ENCODE data around the gene MON2. TPM values are rescaled to one million over a fixed set of nuclear protein-coding genes. Genes with fewer than 3 reads are reported as not detected.

The MON2 gene
- total and polyA plus RNA-seq, 2 donors (not counting 3 experiments of a cell fraction or from before 2014, with no cell fraction given): 8.9 to 41.8 TPM

DNA sequence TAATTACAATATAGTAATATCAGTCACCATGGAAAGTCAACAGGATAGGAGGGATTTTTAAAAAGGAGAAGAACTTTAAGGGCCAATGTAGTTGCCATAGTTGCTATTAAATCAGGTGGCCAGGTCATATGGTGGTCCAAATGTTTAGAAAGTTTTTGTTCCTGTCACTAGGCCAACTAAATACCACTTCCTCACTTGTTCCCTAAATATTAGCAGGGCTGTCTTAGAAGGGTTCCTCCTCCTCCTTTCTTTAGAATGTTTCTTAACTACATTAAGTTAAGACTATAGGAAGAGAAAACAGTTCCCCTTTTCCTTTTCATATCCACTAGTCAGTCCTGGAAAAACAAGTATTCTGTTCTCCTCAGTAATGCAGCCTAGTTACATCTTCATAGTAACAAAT, 50.3 kb downstream of the MON2 start:
- ChIA-PET POLR2A (no interaction called here), CTCF (no interaction called here)
- no TSS peak for BruUV-seq (replicated peaks)
- H3K9me1 ChIP-seq (replicated peaks; ENCODE audit: control insufficient read depth, extremely low read depth, insufficient read depth, low read length): no peaks in the 10 kb centered on the region
- TF ChIP-seq, protein P1, sequence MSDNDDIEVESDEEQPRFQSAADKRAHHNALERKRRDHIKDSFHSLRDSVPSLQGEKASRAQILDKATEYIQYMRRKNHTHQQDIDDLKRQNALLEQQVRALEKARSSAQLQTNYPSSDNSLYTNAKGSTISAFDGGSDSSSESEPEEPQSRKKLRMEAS (IDR thresholded peaks at IDR 0.05; ENCODE audit: insufficient read depth, insufficient read length): no peak
- TF ChIP-seq EZH2 (IDR thresholded peaks at IDR 0.05; ENCODE audit: borderline replicate concordance, low read depth, low read length, severe bottlenecking) (no peak), MYC (IDR thresholded peaks at IDR 0.05; ENCODE audit: low read depth, low read length) (no peak), POLR2AphosphoS5 (IDR thresholded peaks at IDR 0.05; ENCODE audit: insufficient read depth, low read depth, low read length) (no peak), FOS (IDR thresholded peaks at IDR 0.05; ENCODE audit: borderline replicate concordance, insufficient read depth, low read length) (no peak), GATA2 (IDR thresholded peaks at IDR 0.05; ENCODE audit: insufficient read depth, insufficient read length, low read depth, low read length) (no peak), JUN (IDR thresholded peaks at IDR 0.05; ENCODE audit: borderline replicate concordance, insufficient read depth, insufficient read length, low read depth) (no peak), POLR2A (IDR thresholded peaks at IDR 0.05; ENCODE audit: low read depth, low read length) (no peak)
- TF ChIP-seq, protein P2, sequence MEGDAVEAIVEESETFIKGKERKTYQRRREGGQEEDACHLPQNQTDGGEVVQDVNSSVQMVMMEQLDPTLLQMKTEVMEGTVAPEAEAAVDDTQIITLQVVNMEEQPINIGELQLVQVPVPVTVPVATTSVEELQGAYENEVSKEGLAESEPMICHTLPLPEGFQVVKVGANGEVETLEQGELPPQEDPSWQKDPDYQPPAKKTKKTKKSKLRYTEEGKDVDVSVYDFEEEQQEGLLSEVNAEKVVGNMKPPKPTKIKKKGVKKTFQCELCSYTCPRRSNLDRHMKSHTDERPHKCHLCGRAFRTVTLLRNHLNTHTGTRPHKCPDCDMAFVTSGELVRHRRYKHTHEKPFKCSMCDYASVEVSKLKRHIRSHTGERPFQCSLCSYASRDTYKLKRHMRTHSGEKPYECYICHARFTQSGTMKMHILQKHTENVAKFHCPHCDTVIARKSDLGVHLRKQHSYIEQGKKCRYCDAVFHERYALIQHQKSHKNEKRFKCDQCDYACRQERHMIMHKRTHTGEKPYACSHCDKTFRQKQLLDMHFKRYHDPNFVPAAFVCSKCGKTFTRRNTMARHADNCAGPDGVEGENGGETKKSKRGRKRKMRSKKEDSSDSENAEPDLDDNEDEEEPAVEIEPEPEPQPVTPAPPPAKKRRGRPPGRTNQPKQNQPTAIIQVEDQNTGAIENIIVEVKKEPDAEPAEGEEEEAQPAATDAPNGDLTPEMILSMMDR (IDR thresholded peaks at IDR 0.05; ENCODE audit: extremely low read depth in 1 of 2, insufficient read depth in 1 of 2, low read depth in 1 of 2, low read length in 2 of 2): no peak
- H3K27me3 ChIP-seq (ENCODE audit: control insufficient read depth in 2 of 2, insufficient read depth in 2 of 2, low read length in 2 of 2): no peaks in the 10 kb centered on the region
- H3K36me3 ChIP-seq (ENCODE audit: control insufficient read depth in 2 of 2, extremely low read depth in 1 of 2, insufficient read depth in 2 of 2, low read length in 2 of 2): no peaks in the 10 kb centered on the region
- H4K20me1 ChIP-seq (replicated peaks; ENCODE audit: control insufficient read depth, extremely low read depth, insufficient read depth, low read length): no peaks in the 10 kb centered on the region
- H2AFZ ChIP-seq (ENCODE audit: low read depth, low read length): no peak overlapping the region
- H3K27ac ChIP-seq (ENCODE audit: insufficient read depth, low read depth, low read length): no peak overlapping the region
- no peak overlapping the region for H3K4me3 ChIP-seq (replicated peaks in 1 of 3; ENCODE audit: insufficient read depth in 1 of 3, low read depth in 1 of 3, low read length in 3 of 3)
- no peak overlapping the region for H3K4me2 ChIP-seq (ENCODE audit: insufficient read depth, low read length)
- no peak for DNase-seq (ENCODE audit: low read depth, low spot score)
- no peaks in the 10 kb centered on the region for H3K4me1 ChIP-seq (ENCODE audit: control insufficient read depth, extremely low read depth, insufficient read depth, low read length)
- no peaks in the 10 kb centered on the region for H3K9me3 ChIP-seq (replicated peaks; ENCODE audit: control insufficient read depth, insufficient read depth, low read length)
- dilution Hi-C loops (cut with MboI; ENCODE audit: extremely low pct_ligation_motif_present, low sequenced_read_pairs) (no loop called here), intact Hi-C loops (cut with micrococcal nuclease) (no loop called here)
- FAIRE-seq: no peak
- no peak overlapping the region for H3K9ac ChIP-seq (replicated peaks; ENCODE audit: extremely low read depth, insufficient read depth, low read length)
- H3K79me2 ChIP-seq (ENCODE audit: control insufficient read depth, insufficient read depth, low read length): no peaks in the 10 kb centered on the region

Measured in endothelial cell of umbilical vein (primary cell).